ENCODE data around the gene ADRM1. TPM values are rescaled to one million over a fixed set of nuclear protein-coding genes. Genes with fewer than 3 reads are reported as not detected.

The ADRM1 gene
- total RNA-seq, 2 experiments from 2014 or later: 40.8 to 44.3 TPM

- no peaks in the 10 kb centered on the region for H3K4me1 Mint-ChIP-seq (ENCODE audit: low read depth)
- H3K36me3 ChIP-seq (ENCODE audit: insufficient read depth, low read length): no peaks in the 10 kb centered on the region
- no peaks in the 10 kb centered on the region for H3K9me3 Mint-ChIP-seq
- H3K36me3 Mint-ChIP-seq (ENCODE audit: low read depth): no peaks in the 10 kb centered on the region
- peaks cover 0 to 17% of the 10 kb centered on the region in 2 experiments for H3K9me3 ChIP-seq (ENCODE audit: control insufficient read depth in 1 of 2, insufficient read depth in 1 of 2, low read length in 2 of 2)
- no peak overlapping the region for H3K4me3 Mint-ChIP-seq
- no peak for TF ChIP-seq CTCF (IDR thresholded peaks at IDR 0.05)
- ChIA-PET POLR2A (no interaction called here), CTCF (no interaction called here)
- H3K27ac ChIP-seq (ENCODE audit: low read depth in 1 of 2, low read length in 2 of 2): no peak overlapping the region
- no peak overlapping the region for H3K4me3 ChIP-seq (ENCODE audit: low read length)
- H3K27ac Mint-ChIP-seq: no peak overlapping the region
- ATAC-seq (ENCODE audit: poor library complexity) (no peak), DNase-seq (no peak)
- H3K27me3 ChIP-seq (ENCODE audit: control insufficient read depth in 1 of 2, insufficient read depth in 2 of 2, low read length in 2 of 2): no peaks in the 10 kb centered on the region
- intact Hi-C loops (cut with DNase I, micrococcal nuclease): no loop called here
- no peaks in the 10 kb centered on the region for H3K4me1 ChIP-seq (ENCODE audit: insufficient read depth, low read length)
- peaks cover 8% of the 10 kb centered on the region for H3K27me3 Mint-ChIP-seq
Observed at GRCh38 chr20:62342910-62343309, 40.1 kb downstream of the ADRM1 start.

GRCh38 chr20:62344092-62344491 is 41.3 kb downstream of the ADRM1 start:
- H3K27me3 Mint-ChIP-seq: peaks cover 8% of the 10 kb centered on the region
- no peaks in the 10 kb centered on the region for H3K4me1 ChIP-seq (ENCODE audit: insufficient read depth, low read length)
- ATAC-seq (ENCODE audit: poor library complexity): no peak
- no peaks in the 10 kb centered on the region for H3K27me3 ChIP-seq (ENCODE audit: control insufficient read depth in 1 of 2, insufficient read depth in 2 of 2, low read length in 2 of 2)
- H3K4me3 Mint-ChIP-seq: no peak overlapping the region
- no peaks in the 10 kb centered on the region for H3K4me1 Mint-ChIP-seq (ENCODE audit: low read depth)
- ChIA-PET POLR2A (no interaction called here), CTCF (no interaction called here)
- intact Hi-C loops (cut with DNase I, micrococcal nuclease): no loop called here
- H3K9me3 Mint-ChIP-seq: peaks cover 3% of the 10 kb centered on the region
- no peak overlapping the region for H3K27ac Mint-ChIP-seq
- no peaks in the 10 kb centered on the region for H3K36me3 ChIP-seq (ENCODE audit: insufficient read depth, low read length)
- H3K27ac ChIP-seq (ENCODE audit: low read depth in 1 of 2, low read length in 2 of 2): no peak overlapping the region
- no peak for DNase-seq
- H3K9me3 ChIP-seq (ENCODE audit: control insufficient read depth in 1 of 2, insufficient read depth in 1 of 2, low read length in 2 of 2): peaks cover 0 to 27% of the 10 kb centered on the region in 2 experiments
- no peaks in the 10 kb centered on the region for H3K36me3 Mint-ChIP-seq (ENCODE audit: low read depth)
- H3K4me3 ChIP-seq (ENCODE audit: low read length): no peak overlapping the region
- no peak for TF ChIP-seq CTCF (IDR thresholded peaks at IDR 0.05)

DNA sequence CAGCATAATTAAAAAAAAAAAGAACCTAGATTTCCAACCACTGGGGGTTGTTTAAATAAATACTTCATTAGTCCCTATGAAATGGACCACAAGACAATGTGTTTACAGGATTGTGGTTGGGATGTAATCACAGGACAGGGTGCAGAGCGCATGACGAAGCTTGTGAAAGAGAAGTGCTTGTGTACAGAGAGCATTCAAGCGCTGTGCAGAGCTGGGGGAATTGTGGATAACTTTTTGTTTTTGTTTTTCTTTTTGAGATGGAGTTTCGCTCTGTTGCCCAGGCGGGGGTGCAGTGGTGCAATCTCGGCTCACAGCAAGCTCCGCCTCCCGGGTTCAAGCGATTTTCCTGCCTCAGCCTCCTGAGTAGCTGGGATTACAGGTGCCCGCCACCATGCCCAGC is 42.0 kb downstream of the ADRM1 start:
- H3K4me3 ChIP-seq (ENCODE audit: low read length): no peak overlapping the region
- no peak for DNase-seq
- no peaks in the 10 kb centered on the region for H3K27me3 ChIP-seq (ENCODE audit: control insufficient read depth in 1 of 2, insufficient read depth in 2 of 2, low read length in 2 of 2)
- H3K4me1 ChIP-seq (ENCODE audit: insufficient read depth, low read length): no peaks in the 10 kb centered on the region
- Mint-ChIP-seq H3K4me1 (ENCODE audit: low read depth) (no peaks in the 10 kb centered on the region), H3K36me3 (ENCODE audit: low read depth) (no peaks in the 10 kb centered on the region), H3K27ac (no peak overlapping the region), H3K4me3 (no peak overlapping the region), H3K27me3 (peaks cover 3% of the 10 kb centered on the region), H3K9me3 (peaks cover 3% of the 10 kb centered on the region)
- no peak for TF ChIP-seq CTCF (IDR thresholded peaks at IDR 0.05)
- ATAC-seq (ENCODE audit: poor library complexity): no peak
- ChIA-PET CTCF (no interaction called here), POLR2A (no interaction called here)
- H3K27ac ChIP-seq (ENCODE audit: low read depth in 1 of 2, low read length in 2 of 2): no peak overlapping the region
- H3K36me3 ChIP-seq (ENCODE audit: insufficient read depth, low read length): no peaks in the 10 kb centered on the region
- intact Hi-C loops (cut with DNase I, micrococcal nuclease): no loop called here
- peaks cover 0 to 27% of the 10 kb centered on the region in 2 experiments for H3K9me3 ChIP-seq (ENCODE audit: control insufficient read depth in 1 of 2, insufficient read depth in 1 of 2, low read length in 2 of 2)

Measured in CD4-positive, alpha-beta T cell (primary cell).